NCI-H510A (cell line): ENCODE measurements around the gene VWA7.
A peak's percentile ranks its signal among the peaks of the same experiment; 100 is the strongest.
"Not testable (repeated sequence)": the region's sequence is repeated elsewhere in the genome, so short reads cannot be mapped to it uniquely, and the experiment has no call there.

Experiments used
- DNase-seq: peaks from one replicate; lab custom pipeline; 2025; lab: John Stamatoyannopoulos, UW

VWA7 gene

DNA sequence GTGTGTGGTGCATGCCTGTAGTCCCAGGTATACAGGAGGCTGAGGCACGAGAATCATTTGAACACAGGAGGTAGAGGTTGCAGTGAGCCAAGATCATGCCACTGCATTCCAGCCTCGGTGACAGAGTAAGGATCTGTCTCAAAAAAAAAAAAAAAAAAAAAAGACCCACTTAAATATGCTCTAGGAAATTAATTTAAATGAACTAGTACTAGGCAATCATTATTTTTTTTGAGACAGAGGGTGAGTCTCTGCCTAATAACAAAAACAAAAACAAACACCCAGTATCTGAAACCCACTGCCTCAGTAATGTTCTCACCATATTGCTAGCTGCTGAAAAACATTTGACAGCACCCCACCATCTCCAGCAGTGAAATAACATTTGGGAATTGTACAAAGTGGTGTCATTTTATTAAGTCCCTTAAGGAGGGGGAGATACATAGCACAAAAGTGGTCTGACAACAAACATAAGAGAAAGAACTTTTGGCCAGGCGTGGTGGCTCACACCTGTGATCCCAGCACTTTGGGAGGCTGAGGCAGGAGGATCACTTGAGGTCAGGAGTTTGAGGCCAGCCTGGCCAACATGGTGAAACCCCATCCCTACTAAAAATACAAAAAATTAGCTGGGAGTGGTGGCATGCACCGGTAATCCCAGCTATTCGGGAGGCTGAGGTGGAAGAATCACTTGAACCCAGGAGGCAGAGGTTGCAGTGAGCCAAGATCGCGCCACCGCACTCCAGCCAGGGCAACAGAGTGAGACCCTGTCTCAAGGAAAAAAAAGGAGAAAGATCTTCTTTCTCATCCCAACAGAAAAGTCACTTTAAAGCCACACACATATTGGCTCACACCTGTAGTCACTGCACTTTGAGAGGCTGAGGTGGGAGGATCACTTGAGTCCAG lies 24.2 kb upstream of the VWA7 start:
- DNase-seq = not testable (repeated sequence)

DNA sequence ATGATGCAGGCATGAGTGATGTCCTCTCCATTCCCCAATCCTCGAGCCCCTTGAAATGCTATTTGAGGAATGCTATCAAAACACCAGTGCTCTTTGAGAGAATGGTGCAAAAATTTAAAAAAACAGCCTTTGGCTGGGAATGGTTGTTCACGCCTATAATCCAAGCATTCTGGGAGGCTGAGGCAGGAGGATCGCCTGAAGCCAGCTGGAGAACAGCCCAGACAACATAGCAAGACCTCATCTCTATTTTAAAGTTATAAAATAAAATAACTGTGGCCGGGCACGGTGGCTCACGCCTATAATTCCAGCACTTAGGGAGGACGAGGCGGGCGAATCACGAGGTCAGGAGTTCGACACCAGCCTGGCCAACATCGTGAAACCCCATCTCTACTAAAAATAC lies 22.7 kb upstream of the VWA7 start:
- no peak for DNase-seq

DNA sequence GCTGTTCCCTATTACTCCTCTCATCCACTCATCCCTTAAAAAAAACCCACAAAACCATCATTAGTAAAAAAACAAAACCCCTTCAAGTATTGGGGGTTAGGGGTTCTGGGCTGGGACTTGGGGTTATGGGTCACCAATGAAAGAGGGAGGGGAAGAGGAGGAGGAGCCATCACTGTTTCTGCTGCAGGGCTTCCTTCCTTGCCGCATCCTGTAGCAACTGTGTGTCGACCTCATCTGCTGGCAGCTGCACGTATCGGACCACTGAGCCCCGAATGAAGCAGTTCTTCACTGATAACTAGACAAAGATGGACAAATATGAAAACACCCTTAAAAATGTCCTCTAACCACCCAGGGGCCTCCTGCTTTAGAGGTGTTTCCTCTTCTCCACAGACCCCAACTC lies 20.5 kb upstream of the VWA7 start:
- no peak for DNase-seq

DNA sequence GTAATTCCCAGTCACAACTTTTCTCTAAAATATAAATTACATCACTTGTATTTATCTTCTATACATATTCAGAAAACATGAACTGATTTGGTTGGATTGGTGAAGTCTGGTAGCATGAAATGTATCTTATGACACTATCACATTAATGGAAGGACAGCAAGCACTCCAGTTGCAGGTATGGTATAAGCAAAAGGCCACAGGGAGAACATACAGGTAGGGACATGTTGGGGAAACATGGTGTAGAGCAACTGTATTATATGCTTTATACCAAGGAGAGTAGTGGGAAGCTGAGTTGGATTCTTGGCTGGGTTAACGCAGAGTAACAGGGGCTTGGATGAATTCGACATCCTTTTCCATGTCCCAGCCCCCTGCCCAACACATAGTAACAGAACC lies 19.9 kb upstream of the VWA7 start:
- no peak for DNase-seq

DNA sequence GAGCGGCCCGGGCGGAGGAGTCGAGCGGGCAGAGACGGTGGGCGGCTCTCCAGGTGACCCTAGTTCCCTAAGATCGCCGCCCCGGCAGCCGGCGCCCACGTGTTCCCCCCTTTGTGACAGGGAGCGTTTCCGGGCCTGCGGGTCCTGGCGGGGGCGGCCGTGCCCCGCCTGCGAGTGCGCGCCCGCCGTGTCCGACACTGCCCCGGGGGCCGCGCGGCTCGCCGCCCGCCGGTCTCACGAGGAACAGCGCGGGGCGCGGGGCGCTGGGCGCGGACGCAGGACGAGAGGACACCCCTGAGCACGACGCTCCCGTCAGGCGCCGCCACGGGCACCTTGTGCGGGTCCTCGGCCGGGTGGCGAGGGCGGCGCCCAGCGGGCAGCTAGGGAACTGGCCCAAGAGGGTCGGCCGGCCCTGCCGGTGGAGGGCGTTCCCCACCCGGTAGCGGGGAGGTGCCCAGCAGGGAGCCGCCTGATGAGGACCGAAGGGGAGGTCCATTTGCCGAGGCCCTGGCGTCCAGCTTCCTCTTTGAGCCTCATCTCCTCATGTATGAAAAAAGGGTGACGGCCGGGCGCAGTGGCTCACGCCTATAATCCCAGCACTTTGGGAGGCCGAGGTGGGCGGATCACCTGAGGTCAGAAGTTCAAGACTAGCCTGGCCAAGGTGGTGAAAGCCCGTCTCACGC lies 18.6 kb upstream of the VWA7 start, which contains the start of gene VARS1:
VARS1 (minus strand) TSS at position 137 of the 683 bp plus-strand sequence. CDS start 535 bp downstream, outside the sequence.
- peak; percentile 97 for DNase-seq

DNA sequence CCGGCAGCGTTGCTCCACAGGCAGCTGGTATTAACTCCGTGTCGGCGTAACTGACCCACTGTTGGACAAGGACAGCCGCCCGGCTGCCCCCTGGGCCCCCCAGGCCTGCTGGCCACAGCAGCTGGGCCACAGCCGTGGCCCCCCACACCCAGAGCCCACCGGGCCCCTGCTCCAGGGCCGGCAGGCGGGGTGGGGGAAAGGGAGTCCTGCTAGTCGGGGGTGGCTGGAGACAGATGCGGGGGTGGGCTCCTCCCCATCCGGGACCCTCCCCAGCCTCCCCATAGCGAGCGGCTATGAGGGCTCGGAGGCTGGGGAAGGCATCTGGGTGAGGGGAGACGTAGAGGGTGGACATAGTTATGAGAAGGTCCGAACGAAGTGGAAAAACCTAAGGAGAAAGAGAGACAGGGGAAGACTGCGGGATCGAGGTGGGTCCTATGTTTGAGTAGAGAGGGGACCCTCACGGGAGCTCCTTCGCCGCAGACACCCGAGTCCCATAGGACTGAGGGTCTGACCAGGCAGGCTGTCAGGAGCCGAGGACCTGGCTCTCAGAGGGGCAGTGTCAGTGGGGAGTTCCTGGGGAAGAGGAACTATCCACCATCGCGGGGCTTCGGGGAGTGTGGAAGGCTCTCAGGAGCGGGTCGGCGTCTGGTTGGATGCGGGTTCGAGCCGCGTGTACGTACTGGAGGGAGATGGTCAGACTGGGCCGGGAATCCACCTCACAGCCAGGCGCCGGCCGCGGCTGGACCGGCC lies 17.9 kb upstream of the VWA7 start:
- DNase-seq = no peak

DNA sequence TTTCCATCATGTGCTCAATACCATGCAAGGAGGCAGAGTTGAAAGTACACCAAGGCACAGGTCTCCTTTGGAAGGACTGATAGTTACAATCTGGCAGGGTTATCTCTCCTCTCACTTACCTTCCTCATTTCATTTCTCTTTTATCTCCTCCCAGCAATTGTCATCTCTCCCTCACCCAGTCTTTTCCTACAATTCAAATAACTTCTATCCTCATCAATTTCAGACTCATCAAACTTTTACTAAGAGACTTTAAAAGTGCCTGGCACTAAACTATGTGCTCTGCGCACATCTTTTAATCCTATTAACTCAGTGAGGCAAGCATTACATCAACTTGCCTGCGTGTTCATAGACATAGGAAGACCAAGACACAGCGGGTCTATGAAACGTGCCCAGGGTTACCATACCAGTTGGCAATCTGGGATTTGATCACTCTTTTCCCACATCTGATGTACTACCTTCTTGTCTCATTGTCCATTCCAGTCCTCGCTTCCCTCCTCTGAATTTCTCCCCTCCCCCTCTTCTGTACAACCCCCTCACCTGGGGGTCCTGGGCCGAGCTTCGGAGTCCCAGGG lies 17.3 kb upstream of the VWA7 start:
- DNase-seq = no peak

DNA sequence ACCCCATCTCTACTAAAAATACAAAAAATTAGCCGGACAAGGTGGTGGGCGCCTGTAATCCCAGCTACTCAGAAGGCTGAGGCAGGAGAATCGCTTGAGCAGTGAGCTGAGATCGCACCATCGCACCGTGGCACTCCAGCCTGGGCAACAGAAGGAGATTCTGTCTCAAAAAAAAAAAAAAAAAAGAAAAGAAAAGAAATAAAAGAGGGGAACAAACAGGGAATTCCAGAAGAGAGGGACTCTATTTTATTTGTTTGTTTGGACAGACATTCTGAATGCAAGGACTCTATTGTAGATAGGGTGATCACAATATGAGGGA lies 16.8 kb upstream of the VWA7 start:
- DNase-seq = not testable (repeated sequence)

DNA sequence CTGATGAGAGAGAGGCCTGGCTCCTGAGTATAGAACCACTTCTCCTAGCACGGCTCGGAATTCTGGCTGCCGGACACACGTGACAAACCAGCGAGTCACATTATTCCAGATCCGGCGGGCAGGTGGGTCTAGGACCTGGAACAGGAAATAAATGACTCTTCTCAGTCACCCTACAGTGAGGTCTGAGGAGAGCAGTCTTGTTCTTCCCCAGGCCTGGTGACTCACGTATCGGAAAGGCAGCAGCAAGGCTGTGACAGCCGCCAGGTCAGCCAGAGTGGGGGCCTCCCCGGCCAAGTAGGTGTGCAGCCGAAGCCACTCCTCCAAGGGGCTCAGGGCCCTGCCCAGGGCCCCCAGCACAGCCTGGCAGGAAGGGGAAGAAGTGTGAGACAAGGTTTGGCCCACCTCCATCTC lies 15.6 kb upstream of the VWA7 start:
- no peak for DNase-seq

DNA sequence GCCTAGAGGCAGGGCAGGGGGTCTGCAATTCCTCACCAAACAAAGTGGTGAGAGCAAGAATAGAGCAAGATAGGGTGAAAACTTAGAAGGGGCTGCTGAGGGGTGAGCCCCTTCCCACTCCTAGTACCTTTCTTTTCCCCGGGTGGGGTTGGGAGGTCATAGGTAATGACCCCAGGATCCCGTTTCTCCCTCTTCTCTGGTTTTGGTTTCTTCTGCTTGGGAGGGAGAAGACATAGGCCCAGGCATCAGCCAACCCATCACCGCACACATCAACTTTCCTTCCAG lies 14.9 kb upstream of the VWA7 start:
- DNase-seq = no peak

DNA sequence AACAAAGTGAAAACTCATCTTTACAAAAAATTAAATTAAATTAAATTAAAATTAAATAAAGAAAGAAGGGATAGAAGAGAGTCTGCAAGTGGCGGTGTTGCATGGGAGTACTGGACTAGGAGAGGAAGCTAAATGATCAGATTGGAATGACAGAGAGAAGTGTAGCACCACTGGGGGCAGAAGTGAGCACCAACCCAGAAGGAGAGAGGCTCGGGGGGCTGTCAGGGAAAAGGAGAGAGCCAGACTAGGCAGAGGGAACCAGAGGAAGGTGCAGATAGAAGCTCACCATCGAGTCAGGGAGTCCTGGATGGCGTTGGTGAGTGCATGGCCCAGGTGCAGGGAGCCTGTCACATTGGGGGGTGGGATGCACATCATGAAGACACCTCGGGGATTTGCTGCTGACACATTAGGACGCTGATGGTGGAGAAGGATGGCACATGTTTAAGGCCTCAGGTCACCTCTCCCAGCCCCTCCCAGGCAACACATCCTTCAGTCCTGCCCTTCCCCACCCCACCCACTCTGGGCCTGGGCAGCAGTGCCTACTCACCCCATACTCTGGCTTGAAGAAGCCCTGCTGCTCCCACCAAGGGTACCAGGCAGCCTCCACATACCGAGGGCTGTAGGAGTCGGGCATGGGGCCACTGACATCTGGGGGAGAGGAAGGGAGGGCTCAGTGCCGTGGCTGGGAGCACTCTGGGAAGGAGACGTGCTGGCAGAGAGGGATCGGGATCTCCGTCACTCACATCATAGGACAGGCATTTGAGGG lies 14.4 kb upstream of the VWA7 start:
- DNase-seq = no peak

DNA sequence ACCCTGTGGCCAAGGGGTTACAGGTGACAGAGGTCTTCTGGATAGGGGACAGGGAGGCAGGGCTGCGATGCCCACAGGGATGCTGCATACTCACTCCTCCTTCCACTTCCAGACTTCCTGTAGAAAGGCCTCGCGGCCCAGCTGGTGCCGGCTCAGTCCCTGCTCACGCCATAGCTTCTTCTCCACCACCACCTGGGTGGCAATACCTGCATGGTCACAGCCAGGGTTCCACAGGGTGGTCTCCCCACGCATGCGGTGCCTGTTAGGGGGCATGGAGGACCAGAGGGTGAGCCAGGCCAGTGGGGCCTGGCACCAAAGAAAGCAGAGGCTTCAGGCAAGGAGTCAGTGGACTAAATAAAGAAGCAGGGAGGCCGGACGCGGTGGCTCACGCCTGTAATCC lies 8.3 kb upstream of the VWA7 start:
- DNase-seq = no peak

DNA sequence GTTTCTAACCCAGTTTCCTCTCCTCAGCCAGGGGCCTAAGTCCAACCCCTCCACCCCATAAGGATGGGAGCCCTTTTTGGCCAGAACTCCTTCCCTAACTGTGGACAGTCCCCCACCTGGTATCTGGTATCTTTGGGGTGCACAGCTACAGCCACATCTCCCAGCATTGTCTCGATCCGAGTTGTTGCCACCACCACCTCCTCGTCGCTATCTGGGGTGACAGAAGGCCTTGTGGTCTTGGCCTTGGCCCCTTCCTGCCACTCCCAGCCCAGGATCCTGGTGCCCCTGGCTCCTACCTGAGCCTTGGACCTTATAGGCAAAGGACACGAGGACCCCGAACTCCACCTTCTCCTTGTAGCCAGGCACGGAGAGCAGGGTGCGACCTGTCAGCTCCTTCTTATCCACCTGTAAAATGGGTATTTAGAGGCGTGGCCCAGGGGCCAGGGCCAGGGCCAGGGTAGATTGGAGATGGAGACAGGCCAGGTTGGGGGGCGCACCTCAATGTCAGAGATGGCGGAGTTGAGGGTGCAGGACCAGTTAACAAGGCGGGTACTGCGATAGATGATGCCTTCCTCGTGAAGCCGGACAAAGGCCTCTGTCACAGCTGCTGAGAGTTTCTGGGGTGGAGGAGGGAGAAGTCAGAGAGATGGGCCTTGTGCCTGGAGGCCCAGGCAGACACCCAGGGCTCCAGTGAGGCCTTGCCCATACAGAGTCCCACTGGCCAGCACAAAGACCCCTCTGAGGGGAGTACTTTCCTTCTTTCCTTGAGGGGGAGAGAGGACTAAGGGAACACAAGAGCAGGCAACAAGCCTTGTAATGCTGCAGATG lies 7.2 kb upstream of the VWA7 start:
- DNase-seq = no peak

DNA sequence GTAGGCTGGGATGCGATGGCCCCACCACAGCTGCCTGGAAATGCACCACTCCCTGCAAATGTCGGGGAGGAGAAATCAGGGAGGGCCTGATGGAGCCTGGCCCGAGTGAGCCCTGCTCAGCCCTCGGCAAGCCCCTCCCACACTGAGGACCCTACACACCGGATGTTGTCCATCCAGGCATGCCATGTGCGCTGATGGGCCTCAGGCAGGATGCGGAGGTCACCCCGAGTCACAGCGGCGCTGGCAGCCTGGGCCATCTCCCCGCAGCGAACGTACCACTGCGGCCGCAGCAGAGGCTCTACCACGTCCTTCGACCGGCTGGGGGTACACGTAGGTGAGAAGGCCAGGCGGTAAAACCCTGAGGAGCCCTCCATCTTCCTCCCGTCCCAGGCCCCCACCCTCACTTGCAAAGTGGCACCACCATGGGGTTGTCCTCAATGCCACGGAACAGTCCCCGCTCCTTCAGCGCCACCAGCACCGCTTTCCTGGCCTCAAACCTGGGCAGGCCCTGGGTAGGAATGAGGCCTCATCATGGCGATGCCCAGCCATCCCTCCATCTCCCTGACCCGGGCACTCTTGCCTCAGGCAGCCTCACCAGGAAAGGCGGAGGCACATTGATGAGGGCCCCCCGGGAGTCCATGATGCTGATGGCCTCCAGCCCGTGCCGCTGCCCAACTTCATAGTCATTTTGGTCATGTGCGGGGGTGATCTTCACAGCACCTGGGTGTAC lies 5.2 kb upstream of the VWA7 start:
- DNase-seq = no peak

DNA sequence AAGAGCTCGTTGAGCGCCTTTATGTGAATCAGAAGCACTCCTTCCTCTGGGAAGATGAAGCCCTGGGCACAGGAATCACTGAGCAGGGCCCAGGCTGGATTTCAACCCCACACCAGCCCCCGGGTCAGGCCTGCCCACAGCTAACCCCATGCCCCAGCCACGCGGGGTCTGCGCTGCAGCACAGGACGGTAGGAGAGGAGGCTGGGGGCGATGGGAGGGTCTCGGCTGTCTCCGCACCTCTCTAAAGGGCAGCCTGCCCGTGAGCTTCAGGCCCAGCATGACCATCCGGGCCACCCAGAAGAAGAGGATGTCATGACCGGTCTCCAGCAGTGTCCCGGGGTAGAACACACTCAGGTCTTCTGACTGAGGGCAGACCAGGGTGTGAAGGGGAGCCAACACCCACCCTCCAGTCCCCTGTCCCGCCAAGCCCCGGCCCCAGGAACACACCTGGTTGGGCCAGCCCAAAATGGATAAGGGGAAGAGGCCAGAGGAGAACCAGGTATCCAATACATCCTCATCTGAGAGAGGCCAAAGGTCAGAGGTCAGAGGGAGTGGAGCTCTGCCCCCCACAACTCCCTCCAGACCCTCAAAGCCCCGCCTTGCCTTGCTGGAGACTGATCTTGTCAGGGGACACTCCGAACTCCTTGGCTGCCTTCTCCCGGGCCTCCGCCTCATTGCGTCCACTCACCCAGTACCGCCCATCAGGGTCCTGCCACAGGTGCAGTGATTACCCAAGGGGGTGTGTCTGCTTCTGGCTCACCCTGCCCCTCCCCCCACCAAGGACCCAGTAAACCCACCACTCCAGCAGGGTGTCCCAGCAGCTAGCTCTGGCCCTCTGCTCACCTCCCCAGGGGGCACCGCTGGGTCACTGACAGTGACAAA lies 4.4 kb upstream of the VWA7 start:
- no peak for DNase-seq

DNA sequence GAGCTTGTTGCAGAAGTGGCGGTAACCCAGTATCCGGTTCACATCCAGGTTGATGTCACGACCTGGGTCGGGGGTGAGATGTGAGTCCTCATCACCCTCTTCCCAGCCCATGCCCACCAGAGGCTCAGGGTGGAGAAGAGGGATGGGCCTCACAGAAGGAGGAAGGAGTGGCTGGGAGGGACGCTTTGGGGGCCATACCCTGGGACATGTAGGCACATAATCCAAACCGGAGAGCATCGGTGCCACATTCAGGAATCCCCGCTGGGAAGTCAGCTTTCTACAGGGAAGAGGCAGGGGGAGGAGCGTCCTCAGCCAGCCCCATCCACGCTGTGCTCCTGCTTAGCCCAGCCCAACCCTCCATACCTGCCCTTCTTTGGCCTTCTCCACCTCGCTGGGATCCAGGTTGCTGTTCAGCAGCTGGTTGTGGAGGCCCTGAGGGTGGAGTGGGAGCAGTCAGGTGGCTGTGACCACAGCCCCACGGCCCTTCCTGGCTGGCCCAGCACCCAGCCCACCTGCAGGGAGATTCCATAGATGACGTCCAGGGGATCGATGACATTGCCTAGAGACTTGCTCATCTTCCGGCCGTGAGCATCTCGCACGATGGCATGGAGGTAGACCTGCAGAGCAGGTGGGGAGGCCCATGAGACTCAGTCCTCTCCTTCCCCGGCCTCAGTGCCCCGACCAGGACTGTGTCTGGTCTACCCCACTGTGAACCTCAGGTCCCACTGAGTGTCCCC lies 3.5 kb upstream of the VWA7 start:
- no peak for DNase-seq

DNA sequence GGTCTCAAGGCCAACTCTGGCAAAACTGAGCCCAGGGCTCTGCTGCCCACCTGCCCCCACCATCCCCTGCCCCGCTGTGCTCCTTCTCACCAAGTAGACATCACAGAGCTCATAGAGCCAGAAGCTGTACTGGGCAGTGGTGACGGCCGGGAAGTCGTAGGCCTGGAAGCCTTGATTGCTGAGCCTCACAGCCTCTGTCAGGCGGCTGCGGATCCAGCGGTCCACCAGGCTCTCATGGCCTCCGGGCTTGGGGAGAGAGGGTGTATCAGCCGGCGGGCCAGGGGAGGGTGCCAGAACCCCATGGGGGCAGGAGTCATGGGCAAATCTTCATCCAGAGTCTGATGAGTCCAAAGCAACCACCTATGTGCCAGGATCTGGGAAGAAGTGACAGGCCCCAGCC lies 2.8 kb upstream of the VWA7 start:
- no peak for DNase-seq

DNA sequence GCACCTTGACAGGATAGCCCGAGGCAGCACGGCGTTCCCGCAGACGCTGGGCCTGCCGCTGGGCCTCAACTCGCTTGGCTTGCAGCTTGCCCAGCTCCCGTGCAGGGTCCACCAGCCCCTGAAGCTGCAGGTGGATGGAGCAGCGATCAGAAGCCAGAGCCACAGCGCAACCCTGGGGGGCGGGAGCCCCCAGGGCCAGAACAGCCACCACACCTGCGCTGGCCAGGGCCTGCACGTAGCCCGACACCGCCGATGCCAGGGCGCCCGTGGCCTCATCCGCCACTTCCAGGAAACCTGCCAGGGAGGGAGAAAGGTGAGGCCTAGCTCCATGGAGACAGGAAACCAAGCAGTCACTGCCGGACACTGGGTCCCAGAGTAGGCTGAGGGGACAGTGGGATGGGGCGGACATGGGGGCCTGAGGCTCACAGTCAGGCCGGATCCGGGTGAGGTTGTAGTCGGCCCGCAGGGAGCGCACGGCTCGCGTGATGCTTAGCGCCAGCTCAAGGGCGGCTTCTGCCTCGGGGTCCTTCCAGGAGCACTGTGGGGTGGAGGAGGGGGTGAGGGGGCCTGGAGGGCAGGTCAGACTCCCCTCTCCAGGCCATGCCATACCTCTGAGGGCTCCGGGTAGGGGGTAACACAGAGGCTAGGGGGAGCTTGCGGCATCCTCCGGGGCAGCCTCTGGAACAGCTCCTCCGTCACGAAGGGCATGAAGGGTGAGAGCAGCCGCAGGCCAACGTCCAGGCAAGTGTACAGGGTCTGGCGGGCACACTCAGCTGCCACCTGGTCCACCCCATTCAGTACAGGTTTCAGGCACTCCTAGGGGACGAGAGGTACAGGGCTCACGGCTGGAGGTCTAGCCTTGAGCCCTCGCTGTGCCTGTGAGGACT lies 2.1 kb upstream of the VWA7 start:
- DNase-seq = no peak
